HG03039 (cell line): Measurements from ENCODE around the gene SPATA25.
"Not testable (repeated sequence)": the region's sequence is repeated elsewhere in the genome, so short reads cannot be mapped to it uniquely, and the experiment has no call there.

ENCODE experiments used
- ATAC-seq: cut with Tn5 transposase; IDR thresholded peaks from one replicate; pipeline ENCODE4 v1.9.1; 2021; ENCODE audit warnings: mild to moderate bottlenecking, moderate library complexity; ENCODE audit not compliant: unreplicated experiment

Gene SPATA25

GRCh38 chr20:45887346-45887715 lies at the start of gene SPATA25:
TSS of gene SPATA25 (minus strand) at chr20:45887622. CDS start at chr20:45887590, 32 bp downstream.
- no peak for ATAC-seq

- ATAC-seq: peak; percentile 20
Measured at GRCh38 chr20:45935416-45936046, 48.1 kb upstream of the SPATA25 start.

GRCh38 chr20:45934586-45935415 lies 47.4 kb upstream of the SPATA25 start, which contains the start of gene PCIF1:
TSS of gene PCIF1 (plus strand) at chr20:45934683. CDS start at chr20:45939000, 4,317 bp downstream.
- peak; percentile 80 for ATAC-seq

- ATAC-seq: peak; percentile 6
Measured at GRCh38 chr20:45934046-45934585, 46.7 kb upstream of the SPATA25 start.

- ATAC-seq: no peak
Measured at GRCh38 chr20:45933266-45934045, 46.0 kb upstream of the SPATA25 start.

GRCh38 chr20:45931680-45932079 lies 44.3 kb upstream of the SPATA25 start:
- not testable (repeated sequence) for ATAC-seq

- no peak for ATAC-seq
Measured at GRCh38 chr20:45927071-45927878, 39.9 kb upstream of the SPATA25 start.

GRCh38 chr20:45926731-45927070 lies 39.3 kb upstream of the SPATA25 start:
- ATAC-seq: no peak

- no peak for ATAC-seq
Measured at GRCh38 chr20:45925821-45926506, 38.5 kb upstream of the SPATA25 start.

- ATAC-seq: no peak
Measured at GRCh38 chr20:45924391-45925261, 37.2 kb upstream of the SPATA25 start.

GRCh38 chr20:45921337-45922189 lies 34.1 kb upstream of the SPATA25 start:
- no peak for ATAC-seq

- no peak for ATAC-seq
Measured at GRCh38 chr20:45920462-45921336, 33.3 kb upstream of the SPATA25 start.

- ATAC-seq: no peak
Measured at GRCh38 chr20:45919542-45920399, 32.3 kb upstream of the SPATA25 start.

- ATAC-seq: no peak
Measured at GRCh38 chr20:45918779-45919537, 31.5 kb upstream of the SPATA25 start.

- no peak for ATAC-seq
Measured at GRCh38 chr20:45918182-45918737, 30.8 kb upstream of the SPATA25 start.
